ENCODE data around the gene TMEM234. TPM values are rescaled to one million over a fixed set of nuclear protein-coding genes. Genes with fewer than 3 reads are reported as not detected.

TMEM234 gene
- total and polyA plus RNA-seq, 2 of the 13 experiments (the other 11 are each of a cell fraction or from before 2014, with no cell fraction given), result 6.1 to 9.0 TPM

- ChIA-PET CTCF (ENCODE audit: low intra/inter-chr PET ratio, low total read pairs) (no interaction called here), POLR2A (interaction anchor here (1.3 kb wide), 1 partner anchor 10 kb away, joined by 3 read pairs; no protein-coding TSS in a partner anchor)
- H3K79me2 ChIP-seq (ENCODE audit: insufficient read depth, low read length), result peaks cover 53% of the 10 kb centered on the region
These were observed 40.1 kb downstream of the TMEM234 start for GRCh38 chr1:32182060-32182459.

DNA sequence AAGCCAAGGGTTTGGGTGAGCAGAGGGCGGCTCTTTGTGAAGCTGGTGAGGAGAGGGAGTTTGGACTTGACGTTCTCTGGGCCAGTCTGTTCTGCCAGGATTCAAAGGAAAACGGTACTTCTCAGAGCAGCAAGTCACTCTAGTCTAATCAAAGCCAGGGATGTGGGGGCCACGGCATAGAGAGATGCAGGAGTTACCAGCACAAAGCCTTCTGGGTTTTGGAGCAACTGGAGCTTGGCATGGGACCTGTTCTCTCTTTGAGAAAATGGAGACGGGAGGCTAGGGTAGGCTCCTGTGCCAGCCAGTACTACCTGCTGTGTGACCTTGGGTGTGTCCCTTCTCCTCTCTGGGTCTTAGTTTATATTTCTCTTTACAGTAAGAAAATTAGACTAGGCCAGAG is 40.6 kb downstream of the TMEM234 start:
- DNase-seq (ENCODE audit: low spot score) (no peak), FAIRE-seq (no peak), ATAC-seq (no peak)
- POLR2A ChIA-PET, result interaction anchor here (0.6 kb wide), 1 partner anchor 39 kb away, joined by 4 read pairs; no protein-coding TSS in a partner anchor
- Histone ChIP-seq H2AFZ (ENCODE audit: low read length) (no peak overlapping the region), H3K79me2 (ENCODE audit: insufficient read depth, low read length) (peaks cover 50% of the 10 kb centered on the region), H3K4me2 (ENCODE audit: low read depth, low read length) (peak overlapping the region; percentile 80), H3K4me1 (ENCODE audit: insufficient read depth, low read length) (peaks cover 75% of the 10 kb centered on the region), H3K9ac (ENCODE audit: insufficient read depth, low read depth, low read length) (peak overlapping the region; percentile 84; the same call in 1 of the 2 replicates), H3K27ac (ENCODE audit: extremely low read length, insufficient read depth, low read length) (peak overlapping the region; percentile 7), H3K9me3 (ENCODE audit: low read length) (no peaks in the 10 kb centered on the region), H3K27me3 (ENCODE audit: control insufficient read depth in 1 of 2, insufficient read depth in 2 of 2, low read length in 2 of 2) (no peaks in the 10 kb centered on the region), H3K36me3 (replicated peaks in 1 of 2; ENCODE audit: control insufficient read depth in 1 of 2, insufficient read depth in 2 of 2, low read length in 2 of 2) (peaks cover 14 to 33% of the 10 kb centered on the region in 2 experiments; a peak in 4 of 5 replicates), H3K4me3 (replicated peaks in 1 of 3; ENCODE audit: insufficient read depth in 1 of 3, low read depth in 2 of 3, low read length in 3 of 3) (peak overlapping the region in 1 of 3 experiments; percentile 76; a peak in 3 of 6 replicates), H4K20me1 (ENCODE audit: insufficient read depth, low read length) (peaks cover 2% of the 10 kb centered on the region; the same call in 1 of the 2 replicates)
- no TSS peak for BruUV-seq (replicated peaks)
- in situ Hi-C loops (cut with HindIII; ENCODE audit: extremely low pct_ligation_motif_present, low pct_unique_long_range_greater_than_20kb), result no loop called here
- CTCF ChIA-PET (ENCODE audit: low intra/inter-chr PET ratio, low total read pairs), result no interaction called here
- intact Hi-C loops (cut with micrococcal nuclease; ENCODE audit: unreplicated experiment), result no loop called here
- 86% methylated on average over 5 of the region's 5 CpGs for WGBS (ENCODE audit: low lambda C conversion rate)
- TF ChIP-seq NCOA5 (CRISPR knock-in tag; IDR thresholded peaks at IDR 0.05), result no peak
- TF ChIP-seq NFYC (CRISPR knock-in tag; IDR thresholded peaks at IDR 0.05), result no peak
- TF ChIP-seq, protein P1, sequence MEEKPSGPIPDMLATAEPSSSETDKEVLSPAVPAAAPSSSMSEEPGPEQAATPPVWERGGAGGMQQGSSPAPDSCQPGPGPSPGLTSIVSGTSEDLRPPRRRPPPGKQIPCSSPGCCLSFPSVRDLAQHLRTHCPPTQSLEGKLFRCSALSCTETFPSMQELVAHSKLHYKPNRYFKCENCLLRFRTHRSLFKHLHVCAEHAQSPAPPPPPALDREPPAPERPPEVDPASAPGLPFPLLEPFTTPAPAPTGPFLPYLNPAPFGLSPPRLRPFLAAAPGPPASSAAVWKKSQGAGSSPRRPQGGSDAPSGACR (CRISPR knock-in tag; IDR thresholded peaks at IDR 0.05), result no peak
- no peak for TF ChIP-seq ZNF30 (CRISPR knock-in tag; IDR thresholded peaks at IDR 0.05)
- TF ChIP-seq ZBTB34 (CRISPR knock-in tag; IDR thresholded peaks at IDR 0.05), result no peak
- no peak for TF ChIP-seq KLF16 (CRISPR knock-in tag; IDR thresholded peaks at IDR 0.05)
- TF ChIP-seq ZSCAN29 (CRISPR knock-in tag; conservative IDR thresholded peaks at IDR 0.05), result no peak
- TF ChIP-seq TMF1 (CRISPR knock-in tag; IDR thresholded peaks at IDR 0.05; ENCODE audit: low read depth), result no peak
- TF ChIP-seq TBX2 (CRISPR knock-in tag; IDR thresholded peaks at IDR 0.05; ENCODE audit: borderline replicate concordance), result no peak
- TF ChIP-seq YY1 (IDR thresholded peaks at IDR 0.05; ENCODE audit: insufficient read depth, insufficient replicate concordance, low read depth, low read length), result no peak
- TF ChIP-seq EEA1 (CRISPR knock-in tag; IDR thresholded peaks at IDR 0.05; ENCODE audit: borderline replicate concordance), result no peak
- TF ChIP-seq SYNCRIP (IDR thresholded peaks at IDR 0.05; ENCODE audit: insufficient read depth, low read depth, low read length), result no peak
- TF ChIP-seq, protein P2, sequence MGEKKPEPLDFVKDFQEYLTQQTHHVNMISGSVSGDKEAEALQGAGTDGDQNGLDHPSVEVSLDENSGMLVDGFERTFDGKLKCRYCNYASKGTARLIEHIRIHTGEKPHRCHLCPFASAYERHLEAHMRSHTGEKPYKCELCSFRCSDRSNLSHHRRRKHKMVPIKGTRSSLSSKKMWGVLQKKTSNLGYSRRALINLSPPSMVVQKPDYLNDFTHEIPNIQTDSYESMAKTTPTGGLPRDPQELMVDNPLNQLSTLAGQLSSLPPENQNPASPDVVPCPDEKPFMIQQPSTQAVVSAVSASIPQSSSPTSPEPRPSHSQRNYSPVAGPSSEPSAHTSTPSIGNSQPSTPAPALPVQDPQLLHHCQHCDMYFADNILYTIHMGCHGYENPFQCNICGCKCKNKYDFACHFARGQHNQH (CRISPR knock-in tag; IDR thresholded peaks at IDR 0.05), result no peak
- no peak for TF ChIP-seq ZKSCAN5 (CRISPR knock-in tag; IDR thresholded peaks at IDR 0.05)
- no peak for TF ChIP-seq STAT5B (CRISPR knock-in tag; IDR thresholded peaks at IDR 0.05)

More at GRCh38 chr1:32182060-32182459, 40.1 kb downstream of the TMEM234 start:
- FAIRE-seq (no peak), ATAC-seq (no peak), DNase-seq (ENCODE audit: low spot score) (no peak)
- Histone ChIP-seq H4K20me1 (ENCODE audit: insufficient read depth, low read length) (peaks cover 2% of the 10 kb centered on the region; the same call in 1 of the 2 replicates), H3K27me3 (ENCODE audit: control insufficient read depth in 1 of 2, insufficient read depth in 2 of 2, low read length in 2 of 2) (no peaks in the 10 kb centered on the region), H3K36me3 (replicated peaks in 1 of 2; ENCODE audit: control insufficient read depth in 1 of 2, insufficient read depth in 2 of 2, low read length in 2 of 2) (peaks cover 14 to 37% of the 10 kb centered on the region in 2 experiments; a peak in 4 of 5 replicates), H3K9me3 (ENCODE audit: low read length) (no peaks in the 10 kb centered on the region), H3K4me3 (replicated peaks in 1 of 3; ENCODE audit: insufficient read depth in 1 of 3, low read depth in 2 of 3, low read length in 3 of 3) (peak overlapping the region in 1 of 3 experiments; percentile 24; a peak in 1 of 6 replicates), H3K4me2 (ENCODE audit: low read depth, low read length) (peak overlapping the region; percentile 80; the same call in 1 of the 2 replicates), H3K4me1 (ENCODE audit: insufficient read depth, low read length) (peaks cover 71% of the 10 kb centered on the region), H2AFZ (ENCODE audit: low read length) (no peak overlapping the region), H3K9ac (ENCODE audit: insufficient read depth, low read depth, low read length) (peak overlapping the region; percentile 84; the same call in 1 of the 2 replicates), H3K27ac (ENCODE audit: extremely low read length, insufficient read depth, low read length) (no peak overlapping the region)
- in situ Hi-C loops (cut with HindIII; ENCODE audit: extremely low pct_ligation_motif_present, low pct_unique_long_range_greater_than_20kb), result no loop called here
- WGBS (ENCODE audit: low lambda C conversion rate), result 98% methylated on average over 6 of the region's 6 CpGs
- intact Hi-C loops (cut with micrococcal nuclease; ENCODE audit: unreplicated experiment), result no loop called here
- no peak for TF ChIP-seq ZMYM4 (CRISPR knock-in tag; IDR thresholded peaks at IDR 0.05)
- BruUV-seq (replicated peaks), result no TSS peak
